Measurements from ENCODE around the gene SLC28A3. TPM values are rescaled to one million over a fixed set of nuclear protein-coding genes. Genes with fewer than 3 reads are reported as not detected.

SLC28A3 gene
- total and polyA plus RNA-seq, 2 experiments from 2014 or later: not detected

DNA sequence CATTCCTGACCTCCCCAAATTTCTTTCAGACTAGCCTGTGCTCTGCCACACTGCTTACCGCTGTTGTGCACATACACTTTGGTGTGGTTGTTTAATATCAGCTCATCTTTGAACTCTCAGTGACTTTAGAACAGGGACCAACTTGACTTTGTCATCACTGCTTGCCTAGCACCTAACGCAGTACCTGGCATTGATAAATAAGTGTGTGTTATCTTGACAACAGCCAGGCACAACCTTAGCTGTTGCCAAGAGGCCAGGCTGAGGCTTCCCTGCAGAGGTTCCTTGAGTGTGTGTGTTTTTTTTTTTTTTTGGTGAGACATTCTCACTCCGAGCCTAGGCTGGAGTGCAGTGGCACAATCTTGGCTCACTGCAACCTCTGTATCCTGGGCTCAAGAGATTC is 41.0 kb upstream of the SLC28A3 start (continued):
- TF ChIP-seq ZNF462 (CRISPR knock-in tag; IDR thresholded peaks at IDR 0.05) (no peak), POLR2AphosphoS5 (IDR thresholded peaks at IDR 0.05; ENCODE audit: low read depth) (no peak), CREB1 (CRISPR knock-in tag; IDR thresholded peaks at IDR 0.05; ENCODE audit: low read depth) (no peak), ZNF114 (CRISPR knock-in tag; IDR thresholded peaks at IDR 0.05) (no peak), ZNF331 (CRISPR knock-in tag; IDR thresholded peaks at IDR 0.05; ENCODE audit: low read depth) (no peak), EZH2 (IDR thresholded peaks at IDR 0.05; ENCODE audit: low read depth, unreplicated experiment) (no peak), JUNB (IDR thresholded peaks at IDR 0.05; ENCODE audit: unreplicated experiment) (no peak), STAT1 (IDR thresholded peaks at IDR 0.05; ENCODE audit: unreplicated experiment) (no peak), NANOG (IDR thresholded peaks at IDR 0.05; ENCODE audit: borderline replicate concordance) (no peak)
- TF ChIP-seq, protein P1, sequence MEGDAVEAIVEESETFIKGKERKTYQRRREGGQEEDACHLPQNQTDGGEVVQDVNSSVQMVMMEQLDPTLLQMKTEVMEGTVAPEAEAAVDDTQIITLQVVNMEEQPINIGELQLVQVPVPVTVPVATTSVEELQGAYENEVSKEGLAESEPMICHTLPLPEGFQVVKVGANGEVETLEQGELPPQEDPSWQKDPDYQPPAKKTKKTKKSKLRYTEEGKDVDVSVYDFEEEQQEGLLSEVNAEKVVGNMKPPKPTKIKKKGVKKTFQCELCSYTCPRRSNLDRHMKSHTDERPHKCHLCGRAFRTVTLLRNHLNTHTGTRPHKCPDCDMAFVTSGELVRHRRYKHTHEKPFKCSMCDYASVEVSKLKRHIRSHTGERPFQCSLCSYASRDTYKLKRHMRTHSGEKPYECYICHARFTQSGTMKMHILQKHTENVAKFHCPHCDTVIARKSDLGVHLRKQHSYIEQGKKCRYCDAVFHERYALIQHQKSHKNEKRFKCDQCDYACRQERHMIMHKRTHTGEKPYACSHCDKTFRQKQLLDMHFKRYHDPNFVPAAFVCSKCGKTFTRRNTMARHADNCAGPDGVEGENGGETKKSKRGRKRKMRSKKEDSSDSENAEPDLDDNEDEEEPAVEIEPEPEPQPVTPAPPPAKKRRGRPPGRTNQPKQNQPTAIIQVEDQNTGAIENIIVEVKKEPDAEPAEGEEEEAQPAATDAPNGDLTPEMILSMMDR (conservative IDR thresholded peaks at IDR 0.05; ENCODE audit: low read depth in 2 of 2): no peak
- TF ChIP-seq, protein P2, sequence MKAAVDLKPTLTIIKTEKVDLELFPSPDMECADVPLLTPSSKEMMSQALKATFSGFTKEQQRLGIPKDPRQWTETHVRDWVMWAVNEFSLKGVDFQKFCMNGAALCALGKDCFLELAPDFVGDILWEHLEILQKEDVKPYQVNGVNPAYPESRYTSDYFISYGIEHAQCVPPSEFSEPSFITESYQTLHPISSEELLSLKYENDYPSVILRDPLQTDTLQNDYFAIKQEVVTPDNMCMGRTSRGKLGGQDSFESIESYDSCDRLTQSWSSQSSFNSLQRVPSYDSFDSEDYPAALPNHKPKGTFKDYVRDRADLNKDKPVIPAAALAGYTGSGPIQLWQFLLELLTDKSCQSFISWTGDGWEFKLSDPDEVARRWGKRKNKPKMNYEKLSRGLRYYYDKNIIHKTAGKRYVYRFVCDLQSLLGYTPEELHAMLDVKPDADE (IDR thresholded peaks at IDR 0.05): no peak

All from GM23338 (cell line).